H1 (cell line): ENCODE data around the gene RNF4. TPM values are rescaled to one million over a fixed set of nuclear protein-coding genes. Genes with fewer than 3 reads are reported as not detected.

Experiments
- CTCF ChIA-PET: fragments of 300-600 bp; sonication (Branson Sonifier 250); formaldehyde crosslinking; loops from one replicate; lab custom pipeline; 2021; ENCODE audit not compliant: partially characterized antibody; lab: Charles Lee
- POLR2A ChIA-PET: fragments of 300-600 bp; sonication (Branson Sonifier 250); formaldehyde crosslinking; loops from one replicate; lab custom pipeline; 2021; ENCODE audit warnings: inconsistent platforms; ENCODE audit not compliant: partially characterized antibody; lab: Charles Lee
- DNase-seq, 2 experiments: peaks; one replicate each; pipeline versions ENCODE4 v3.0.0 to v3.0.0-alpha.2; 2010 to 2022; ENCODE audit warnings: low spot score in 2 of 2, low read depth in 1 of 2, mixed read lengths in 1 of 2
- FAIRE-seq: peaks from 2 replicates; lab custom pipeline; 2011; peaks lifted over from hg19 to GRCh38; lab: Jason Lieb, UNC
- H2AFZ ChIP-seq: 2 replicates; pipeline ENCODE4 v1.8.1; 2012; ENCODE audit warnings: low read length, inconsistent platforms
- H2AK5ac ChIP-seq: 2 replicates; pipeline ENCODE4 v1.6.1; 2013; ENCODE audit warnings: low read depth, low read length
- H2BK120ac ChIP-seq: replicated peaks from 2 replicates; pipeline ENCODE3; 2013; ENCODE audit warnings: low read depth, low read length, inconsistent platforms
- H2BK12ac ChIP-seq: 2 replicates; pipeline ENCODE4 v1.6.1; 2013; ENCODE audit warnings: low read depth, low read length
- H2BK15ac ChIP-seq: 2 replicates; pipeline ENCODE4 v1.6.1; 2013; ENCODE audit warnings: low read length
- H2BK20ac ChIP-seq: 2 replicates; pipeline ENCODE4 v1.6.1; 2013; ENCODE audit warnings: low read length
- H2BK5ac ChIP-seq: 2 replicates; pipeline ENCODE4 v1.6.1; 2013; ENCODE audit warnings: low read depth, low read length
- H3K14ac ChIP-seq: 2 replicates; pipeline ENCODE4 v1.6.1; 2013; ENCODE audit warnings: inconsistent platforms; ENCODE audit not compliant: insufficient read length
- H3K18ac ChIP-seq: 2 replicates; pipeline ENCODE4 v1.6.1; 2013; ENCODE audit warnings: low read length; ENCODE audit errors: extremely low read depth
- H3K23ac ChIP-seq: 2 replicates; pipeline ENCODE4 v1.6.1; 2013; ENCODE audit warnings: inconsistent platforms; ENCODE audit not compliant: insufficient read length
- H3K23me2 ChIP-seq: 2 replicates; pipeline ENCODE4 v1.6.1; 2013; ENCODE audit warnings: low read depth, low read length
- H3K27ac ChIP-seq: 2 replicates; pipeline ENCODE4 v1.6.1; 2011; ENCODE audit warnings: low read depth, low read length, inconsistent platforms
- H3K27me3 ChIP-seq, 4 experiments: replicated peaks in 1 of 4; 1 replicate in 1 of 4; 2 replicates in 3 of 4; pipeline versions ENCODE4 v1.6.1 to v1.8.1; 2011 to 2013; ENCODE audit warnings: low read length in 3 of 4, mild to moderate bottlenecking in 3 of 4, inconsistent platforms in 2 of 4, mixed read lengths in 2 of 4, moderate library complexity in 1 of 4; ENCODE audit not compliant: control insufficient read depth in 3 of 4, insufficient read depth in 3 of 4; ENCODE audit errors: extremely low read depth in 1 of 4
- H3K36me3 ChIP-seq, 4 experiments: 2 replicates each; pipeline versions ENCODE4 v1.6.1 to v1.8.1; 2011 to 2013; ENCODE audit warnings: mild to moderate bottlenecking in 4 of 4, low read length in 3 of 4, moderate library complexity in 2 of 4, control low read depth in 1 of 4, inconsistent platforms in 1 of 4; ENCODE audit not compliant: insufficient read depth in 4 of 4, control insufficient read depth in 2 of 4
- H3K4ac ChIP-seq: replicated peaks from 2 replicates; pipeline ENCODE3; 2013; ENCODE audit warnings: low read length, low read depth, mixed read lengths, inconsistent platforms; ENCODE audit not compliant: insufficient read length
- H3K4me1 ChIP-seq, 4 experiments: replicated peaks in 1 of 4; 1 replicate in 1 of 4; 2 replicates in 3 of 4; pipeline versions ENCODE4 v1.6.1 to v1.8.1; 2011 to 2013; ENCODE audit warnings: low read length in 3 of 4, inconsistent platforms in 2 of 4, mixed read lengths in 1 of 4; ENCODE audit not compliant: insufficient read depth in 4 of 4, control insufficient read depth in 3 of 4
- H3K4me2 ChIP-seq, 2 experiments: 2 replicates each; pipeline versions ENCODE4 v1.6.1 to v1.8.1; 2011 to 2013; ENCODE audit warnings: low read depth in 2 of 2, low read length in 2 of 2, control low read depth in 1 of 2, inconsistent platforms in 1 of 2, mild to moderate bottlenecking in 1 of 2; ENCODE audit not compliant: insufficient read depth in 1 of 2
- H3K4me3 ChIP-seq, 4 experiments: fragments of 200-600, 300-600 bp in 1 of 4; sonication (generic), shearing (Covaris generic), sonication (Bioruptor Twin) in 1 of 4; 2 replicates each; pipeline versions ENCODE4 v1.5.1 to v1.8.1; 2011 to 2016; ENCODE audit warnings: low read length in 4 of 4, low read depth in 3 of 4, control low read depth in 2 of 4, inconsistent platforms in 2 of 4, mild to moderate bottlenecking in 2 of 4, mixed read lengths in 1 of 4, moderate library complexity in 1 of 4; ENCODE audit not compliant: insufficient read depth in 2 of 4; ENCODE audit errors: extremely low read depth in 1 of 4
- H3K56ac ChIP-seq: replicated peaks from 2 replicates; pipeline ENCODE3; 2013; ENCODE audit warnings: low read depth, mild to moderate bottlenecking, mixed read lengths, low read length, inconsistent platforms; ENCODE audit not compliant: insufficient read length
- H3K79me1 ChIP-seq: 2 replicates; pipeline ENCODE4 v1.6.1; 2013; ENCODE audit warnings: low read depth, low read length, control low read depth
- H3K79me2 ChIP-seq, 2 experiments: 2 replicates each; pipeline versions ENCODE4 v1.6.1 to v1.8.1; 2012 to 2013; ENCODE audit warnings: low read length in 2 of 2, mild to moderate bottlenecking in 2 of 2, inconsistent platforms in 1 of 2; ENCODE audit not compliant: insufficient read depth in 2 of 2, control insufficient read depth in 1 of 2
- H3K9ac ChIP-seq, 4 experiments: replicated peaks in 1 of 4; 1 replicate in 1 of 4; 2 replicates in 3 of 4; pipeline versions ENCODE4 v1.6.1 to v1.8.1; 2011 to 2013; ENCODE audit warnings: low read depth in 3 of 4, low read length in 3 of 4, control low read depth in 2 of 4, mild to moderate bottlenecking in 2 of 4, moderate library complexity in 2 of 4, inconsistent platforms in 1 of 4; ENCODE audit errors: extremely low read depth in 1 of 4
- H3K9me3 ChIP-seq, 2 experiments: 2 replicates each; pipeline versions ENCODE4 v1.6.1 to v1.8.1; 2012 to 2013; ENCODE audit warnings: mild to moderate bottlenecking in 2 of 2, moderate library complexity in 2 of 2, control low read depth in 1 of 2, inconsistent platforms in 1 of 2, low read depth in 1 of 2, low read length in 1 of 2, mixed read lengths in 1 of 2; ENCODE audit not compliant: insufficient read depth in 2 of 2
- H4K20me1 ChIP-seq, 2 experiments: replicated peaks in 1 of 2; 2 replicates each; pipeline versions ENCODE3 to v1.8.1; 2011 to 2013; ENCODE audit warnings: inconsistent platforms in 2 of 2, low read length in 2 of 2, mild to moderate bottlenecking in 1 of 2; ENCODE audit not compliant: insufficient read depth in 2 of 2, control insufficient read depth in 1 of 2
- H4K5ac ChIP-seq: 2 replicates; pipeline ENCODE4 v1.6.1; 2013; ENCODE audit warnings: low read length, low read depth, mixed read lengths, inconsistent platforms; ENCODE audit not compliant: insufficient read length
- H4K8ac ChIP-seq: 2 replicates; pipeline ENCODE4 v1.8.0; 2013; ENCODE audit warnings: mild to moderate bottlenecking, moderate library complexity, low read length, inconsistent platforms; ENCODE audit not compliant: insufficient read depth; ENCODE audit errors: extremely low read depth
- H4K91ac ChIP-seq: replicated peaks from 2 replicates; pipeline ENCODE3; 2013; ENCODE audit warnings: low read length, mixed read lengths, inconsistent platforms; ENCODE audit not compliant: insufficient read length
- CTCF ChIP-seq, 3 experiments: IDR thresholded peaks; 1 replicate in 2 of 3; 2 replicates in 1 of 3; pipeline versions ENCODE4 v1.5.1 to v1.6.1; 2011; ENCODE audit warnings: low read length in 3 of 3, mild to moderate bottlenecking in 3 of 3, inconsistent platforms in 2 of 3, low read depth in 1 of 3, moderate library complexity in 1 of 3; ENCODE audit not compliant: insufficient read depth in 1 of 3; ENCODE audit errors: control extremely low read depth in 1 of 3
- EP300 ChIP-seq, 2 experiments: IDR thresholded peaks; 1 replicate in 1 of 2; 2 replicates in 1 of 2; pipeline ENCODE4 v1.6.1; 2011 to 2012; ENCODE audit warnings: low read depth in 2 of 2, low read length in 2 of 2, mild to moderate bottlenecking in 2 of 2, borderline replicate concordance in 1 of 2, inconsistent platforms in 1 of 2, moderate library complexity in 1 of 2
- FOSL1 ChIP-seq: IDR thresholded peaks from 2 replicates; pipeline ENCODE4 v1.6.1; 2011; ENCODE audit warnings: mild to moderate bottlenecking, low read depth, low read length, moderate library complexity; ENCODE audit not compliant: insufficient read depth
- GABPA ChIP-seq: IDR thresholded peaks from 2 replicates; pipeline ENCODE4 v1.6.1; 2011; ENCODE audit warnings: mild to moderate bottlenecking, low read length, moderate library complexity, borderline replicate concordance; ENCODE audit not compliant: insufficient read depth
- KDM1A ChIP-seq: fragments of 200-600, 300-600 bp; sonication (generic); IDR thresholded peaks from 2 replicates; pipeline ENCODE4 v1.7.1; 2016; ENCODE audit warnings: mild to moderate bottlenecking, low read length, borderline replicate concordance
- KDM5A ChIP-seq: fragments of 200-600 bp; IDR thresholded peaks from 2 replicates; pipeline ENCODE4 v1.7.1; 2012; ENCODE audit warnings: mild to moderate bottlenecking, low read length, inconsistent platforms, mixed read lengths
- NANOG ChIP-seq: IDR thresholded peaks from 2 replicates; pipeline ENCODE4 v1.6.1; 2011; ENCODE audit warnings: low read length, low read depth, mild to moderate bottlenecking, inconsistent platforms; ENCODE audit not compliant: insufficient read depth, poor library complexity, severe bottlenecking
- NRF1 ChIP-seq: IDR thresholded peaks from 2 replicates; pipeline ENCODE4 v1.6.1; 2011; ENCODE audit warnings: mild to moderate bottlenecking, low read depth, low read length, improper control_type of control experiment
- RXRA ChIP-seq: IDR thresholded peaks from 2 replicates; pipeline ENCODE4 v1.6.1; 2011; ENCODE audit warnings: low read depth, mild to moderate bottlenecking, low read length, moderate library complexity; ENCODE audit not compliant: insufficient read depth
- SUZ12 ChIP-seq: fragments of 200-600 bp; sonication (generic); IDR thresholded peaks from 2 replicates; pipeline ENCODE4 v1.6.1; 2012; ENCODE audit warnings: mild to moderate bottlenecking, inconsistent platforms, low read length, moderate library complexity, mixed read lengths
- TAF7 ChIP-seq: optimal IDR thresholded peaks from 2 replicates; pipeline ENCODE3; 2011; ENCODE audit warnings: low read depth, mild to moderate bottlenecking, inconsistent platforms, low read length, moderate library complexity, borderline replicate concordance
- WGBS, 2 experiments: shearing (Covaris generic) in 1 of 2; methylation state at CpG; one replicate each; pipeline versions ENCODE4 v1.1.6 to v1.1.7; 2013 to 2015; ENCODE audit warnings: low lambda C conversion rate in 2 of 2, mixed read lengths in 2 of 2, inconsistent platforms in 1 of 2, low coverage in 1 of 2, missing lambda C conversion rate in 1 of 2; ENCODE audit not compliant: insufficient replicate concordance in 2 of 2, insufficient coverage in 1 of 2, insufficient read length in 1 of 2; ENCODE audit errors: extremely low coverage in 1 of 2, missing lambda C conversion rate in 1 of 2; 5-methylcytosine and 5-hydroxymethylcytosine counted together
- polyA plus RNA-seq, 7 experiments: library from polyadenylated mRNA; depleted of rRNA in 3 of 7; stranded (reverse) in 5 of 7; unstranded in 2 of 7; fragments of >200 nt in 5 of 7; fragments of 200-250 nt in 2 of 7; gene quantifications; 1 replicate in 5 of 7; 2 replicates in 1 of 7; 4 replicates in 1 of 7; pipeline versions ENCODE4 v1.2.1 to v1.2.3, GENCODE V29; 2011 to 2013; ENCODE audit warnings: missing spikeins in 2 of 7, mixed read lengths in 2 of 7
- total RNA-seq: library from RNA; stranded (reverse); fragmentation: NEBNext Ultra II Directional; extraction: Animal tissue kit (Norgen Biotek cat#: 25700); gene quantifications from 2 replicates; pipeline ENCODE4 v1.2.1, GENCODE V29; 2021

Gene RNF4
- total and polyA plus RNA-seq, 2 of the 8 experiments (the other 6 are each of a cell fraction or from before 2014, with no cell fraction given): 68.2 to 78.9 TPM

- H3K9me3 ChIP-seq: no peaks in the 10 kb centered on the region
- DNase-seq (no peak), FAIRE-seq (no peak)
- ChIA-PET CTCF (interaction anchor here (0.6 to 1.3 kb wide), 5 partner anchors 10 to 63 kb away, joined by 3 to 5 read pairs (median 3); no protein-coding TSS in a partner anchor), POLR2A (no interaction called here)
- H2BK15ac ChIP-seq: no peak overlapping the region
- H3K4me3 ChIP-seq: no peak overlapping the region
- H4K20me1 ChIP-seq: peaks cover 7 to 15% of the 10 kb centered on the region in 2 experiments
- no peak overlapping the region for H4K5ac ChIP-seq
- H3K14ac ChIP-seq: no peak overlapping the region
- no peak overlapping the region for H4K91ac ChIP-seq
- no peaks in the 10 kb centered on the region for H3K4me1 ChIP-seq
- no peak overlapping the region for H2BK20ac ChIP-seq
- no peak overlapping the region for H2AFZ ChIP-seq
- no peak overlapping the region for H3K18ac ChIP-seq
- no peak overlapping the region for H3K27ac ChIP-seq
- no peak overlapping the region for H3K4ac ChIP-seq
- no peaks in the 10 kb centered on the region for H3K23me2 ChIP-seq
- no peaks in the 10 kb centered on the region for H3K27me3 ChIP-seq
- no peak overlapping the region for H3K9ac ChIP-seq
- H3K36me3 ChIP-seq: no peaks in the 10 kb centered on the region
- no peak overlapping the region for H3K23ac ChIP-seq
- peaks cover 13% of the 10 kb centered on the region for H3K79me1 ChIP-seq
- no peak overlapping the region for H2AK5ac ChIP-seq
- H4K8ac ChIP-seq: no peak overlapping the region
- no peak overlapping the region for H2BK5ac ChIP-seq
- H2BK120ac ChIP-seq: no peak overlapping the region
- H3K4me2 ChIP-seq: no peak overlapping the region
- H3K56ac ChIP-seq: no peak overlapping the region
- no peak overlapping the region for H2BK12ac ChIP-seq
- H3K79me2 ChIP-seq: peaks cover 6 to 96% of the 10 kb centered on the region in 2 experiments; a peak in 3 of 4 replicates
- 90% methylated on average over 6 of the region's 6 CpGs; no CpG with 5 or more reads in 1 of the 2 experiments for WGBS, 2 experiments
- TF ChIP-seq NRF1 (no peak), TAF7 (no peak), KDM5A (no peak), NANOG (no peak), EP300 (IDR thresholded peaks at IDR 0.05; ENCODE audit: borderline replicate concordance in 1 of 2, low read depth in 2 of 2, low read length in 2 of 2) (no peak), KDM1A (no peak), CTCF (IDR thresholded peaks at IDR 0.05; ENCODE audit: control extremely low read depth in 1 of 3, insufficient read depth in 1 of 3, low read depth in 1 of 3, low read length in 3 of 3) (no peak), RXRA (no peak), GABPA (no peak), SUZ12 (no peak), FOSL1 (no peak)
Measured at GRCh38 chr4:2558301-2558700, 89.4 kb downstream of the RNF4 start.
